DMS79 (cell line): ENCODE measurements around the gene KIAA1755.
A peak's percentile ranks its signal among the peaks of the same experiment; 100 is the strongest.

Experiments used
- DNase-seq: peaks from one replicate; lab custom pipeline; 2025; lab: John Stamatoyannopoulos, UW

Gene KIAA1755

GRCh38 chr20:38181971-38182370, 78.6 kb downstream of the KIAA1755 start:
- no peak for DNase-seq

GRCh38 chr20:38181207-38181801, 79.2 kb downstream of the KIAA1755 start:
- peak; percentile 95 for DNase-seq

- peak; percentile 35 for DNase-seq
Observed at GRCh38 chr20:38180781-38181180, 79.8 kb downstream of the KIAA1755 start.

DNA sequence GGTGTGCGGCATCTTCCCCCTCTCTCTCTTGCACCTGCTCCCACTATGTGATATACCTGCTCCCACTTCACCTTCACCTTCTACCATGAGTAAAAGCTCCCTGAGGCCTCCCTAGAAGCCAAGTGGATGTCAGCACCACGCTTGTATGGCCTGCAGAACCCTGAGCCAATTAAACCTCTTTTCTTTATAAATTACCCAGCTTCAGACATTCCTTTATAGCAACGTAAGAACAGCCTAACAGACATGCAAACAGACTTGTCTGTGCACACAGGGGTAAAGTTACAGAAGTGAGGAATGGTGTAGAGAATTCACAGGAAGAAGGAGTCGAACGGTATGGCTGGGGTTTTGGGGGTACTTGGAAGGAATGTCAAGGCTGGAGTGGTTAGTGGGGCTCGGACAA, 80.7 kb downstream of the KIAA1755 start:
- DNase-seq = no peak

DNA sequence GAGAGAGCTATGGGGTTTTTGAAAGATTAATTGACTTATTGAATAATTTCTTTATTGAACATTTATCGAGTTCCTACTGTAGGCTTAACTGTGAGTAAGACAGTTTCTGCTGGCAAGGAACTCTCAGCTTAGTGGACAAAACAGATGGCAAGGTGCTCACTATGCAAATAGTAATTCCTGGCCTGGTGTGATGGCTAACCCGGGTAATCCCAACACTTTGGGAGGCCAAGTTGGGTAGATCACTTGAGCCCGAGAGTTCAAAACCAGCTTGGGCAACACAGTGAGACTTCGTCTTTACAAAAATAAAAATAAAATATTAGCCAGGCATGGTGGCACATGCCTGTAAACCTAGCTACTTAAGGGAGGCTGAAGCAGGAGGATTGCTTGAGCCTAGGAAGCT, 82.0 kb downstream of the KIAA1755 start:
- no peak for DNase-seq

DNA sequence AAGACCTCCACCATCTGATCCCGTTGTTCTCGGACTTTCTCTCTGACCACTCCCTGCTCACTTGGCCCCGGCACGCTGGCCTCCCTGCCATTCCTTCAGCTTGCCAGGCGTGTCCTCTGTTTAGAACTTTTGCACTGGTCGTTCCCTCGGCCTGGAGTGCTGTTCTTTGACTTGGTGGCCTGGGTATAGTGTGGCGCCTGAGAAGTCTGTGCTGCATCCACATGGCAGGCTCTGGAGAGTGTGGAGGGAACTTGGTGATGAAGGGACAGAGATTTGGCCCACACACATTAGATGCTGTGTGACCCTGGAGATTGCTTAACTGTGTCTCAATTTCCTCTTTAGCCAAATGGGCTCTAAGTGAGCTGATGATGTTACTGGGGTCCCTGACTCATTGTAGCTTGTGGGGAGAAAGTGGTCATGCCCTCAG, 82.5 kb downstream of the KIAA1755 start:
- no peak for DNase-seq

- no peak for DNase-seq
Observed at GRCh38 chr20:38177201-38177600, 83.3 kb downstream of the KIAA1755 start.

DNA sequence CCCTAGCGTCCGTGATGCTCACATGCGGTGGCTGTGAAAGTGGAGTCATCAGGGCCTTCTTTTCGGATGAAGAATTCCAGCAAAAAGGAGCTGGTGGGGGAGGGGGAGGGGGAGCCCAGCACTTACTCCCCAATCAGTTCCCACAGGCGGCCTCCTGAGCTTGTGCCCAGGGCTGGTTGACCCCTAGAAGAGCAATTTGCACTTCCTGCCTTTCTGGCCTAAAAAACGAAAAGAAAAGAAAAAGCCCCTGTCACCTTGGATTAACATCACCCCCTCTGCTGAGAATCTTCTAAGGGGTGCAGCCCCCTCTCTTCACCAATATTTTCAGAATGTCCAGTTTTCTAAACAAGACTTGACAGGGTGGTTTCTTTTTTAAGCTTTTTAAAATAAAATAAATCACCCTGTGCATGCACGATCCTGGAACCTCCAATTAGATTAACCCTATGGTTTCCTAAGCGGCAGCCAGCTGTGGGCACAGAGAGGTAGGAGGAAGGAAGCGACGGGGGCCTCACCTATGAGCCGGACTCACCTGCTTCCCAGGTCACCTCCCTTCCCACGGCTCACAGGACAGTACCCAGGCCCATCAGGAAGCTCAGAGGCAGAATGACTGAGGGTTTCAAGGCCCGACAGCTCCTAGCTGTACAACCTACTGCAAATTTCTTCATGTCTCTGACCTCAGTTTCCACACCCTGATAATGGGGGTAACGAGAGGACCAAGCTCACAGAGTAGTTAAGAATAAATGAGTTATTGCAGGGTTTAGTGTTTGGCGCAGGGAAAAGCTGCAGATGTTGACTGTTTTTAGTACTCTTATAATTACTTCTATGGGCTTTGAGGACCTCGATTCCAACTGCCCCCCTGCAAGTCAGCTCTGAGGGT, 85.0 kb downstream of the KIAA1755 start:
- DNase-seq = no peak

DNA sequence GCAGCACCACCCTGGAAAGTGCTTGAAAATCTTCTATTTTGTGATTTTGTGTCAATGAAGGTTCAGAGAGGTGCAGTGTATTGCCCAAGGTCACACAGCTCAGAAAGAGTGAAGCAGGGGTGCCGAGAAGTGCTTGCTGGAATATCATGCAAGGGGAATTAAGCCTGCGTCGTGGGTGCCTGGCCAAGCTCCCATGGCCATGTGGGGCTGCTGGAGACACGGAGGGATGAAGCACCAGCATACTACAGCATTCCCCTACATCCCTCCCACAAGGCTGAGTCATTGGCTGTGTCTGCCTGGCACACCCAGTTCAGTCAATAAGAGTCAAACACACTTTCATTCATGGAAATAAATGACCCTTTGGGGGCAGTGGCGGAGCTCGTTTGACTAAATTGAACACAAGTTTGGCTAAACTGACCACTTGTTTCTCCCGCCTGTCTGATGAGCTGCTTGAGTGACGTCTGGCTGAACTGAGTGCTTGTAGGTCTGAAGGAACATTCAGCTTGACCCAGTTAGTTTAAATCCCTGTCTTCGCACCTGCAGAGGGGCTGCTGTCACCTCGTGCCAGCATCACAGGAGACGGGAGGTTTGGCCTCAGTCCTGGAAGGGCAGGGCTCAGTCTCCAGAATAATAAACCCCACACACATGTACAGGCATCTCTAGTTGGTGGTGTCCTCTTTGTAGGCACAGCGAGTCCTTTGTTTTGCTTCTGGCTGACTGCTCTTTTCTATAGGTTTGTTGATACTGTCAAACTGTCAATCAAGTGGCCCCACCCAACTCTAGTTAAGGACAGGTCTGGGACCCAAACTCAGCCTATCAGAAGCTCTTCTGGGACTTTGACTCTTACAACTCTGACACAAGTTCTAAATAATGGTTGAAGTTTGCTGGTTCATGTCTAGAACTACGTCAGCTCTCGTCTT, 87.0 kb downstream of the KIAA1755 start:
- DNase-seq = no peak

DNA sequence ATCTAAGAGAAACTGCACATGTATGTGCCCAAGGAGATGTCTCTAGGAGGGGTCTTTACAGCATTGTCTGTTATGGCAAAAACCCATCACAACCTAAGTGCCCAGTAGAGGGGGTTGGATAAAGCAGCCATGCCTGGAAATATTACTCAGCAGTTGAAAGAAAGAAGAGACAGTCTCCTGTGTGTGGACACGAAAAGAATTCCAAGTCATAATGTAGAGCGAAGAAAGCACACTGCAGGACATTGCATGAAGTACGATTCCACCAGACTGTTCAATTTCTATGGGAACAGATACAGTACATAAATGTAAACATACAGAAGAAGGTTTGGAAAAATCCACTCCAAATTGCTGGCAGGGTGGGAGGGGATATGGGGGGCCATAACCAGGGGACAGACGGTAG, 88.1 kb downstream of the KIAA1755 start:
- DNase-seq = no peak

DNA sequence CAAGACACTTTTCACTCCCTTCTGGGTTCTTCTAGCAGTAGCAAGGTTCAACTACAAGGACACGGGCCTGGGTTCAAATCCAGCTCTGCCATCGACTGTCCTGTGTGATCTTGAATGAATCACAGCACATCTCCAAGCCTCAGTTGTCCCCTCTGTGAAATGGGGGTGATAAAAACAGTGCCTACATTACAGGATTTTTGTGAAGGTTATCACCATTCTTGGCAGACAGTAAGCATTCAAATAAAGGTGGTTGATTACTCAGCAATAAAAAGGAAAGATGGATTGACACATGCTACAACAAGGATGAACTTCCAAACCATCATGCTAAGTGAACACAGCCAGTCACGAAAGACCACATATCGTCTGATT, 88.9 kb downstream of the KIAA1755 start:
- no peak for DNase-seq

GRCh38 chr20:38170826-38171674, 89.5 kb downstream of the KIAA1755 start:
- no peak for DNase-seq

- DNase-seq = no peak
Observed at GRCh38 chr20:38170219-38170825, 90.2 kb downstream of the KIAA1755 start.

GRCh38 chr20:38169636-38170193, 90.8 kb downstream of the KIAA1755 start:
- no peak for DNase-seq

DNA sequence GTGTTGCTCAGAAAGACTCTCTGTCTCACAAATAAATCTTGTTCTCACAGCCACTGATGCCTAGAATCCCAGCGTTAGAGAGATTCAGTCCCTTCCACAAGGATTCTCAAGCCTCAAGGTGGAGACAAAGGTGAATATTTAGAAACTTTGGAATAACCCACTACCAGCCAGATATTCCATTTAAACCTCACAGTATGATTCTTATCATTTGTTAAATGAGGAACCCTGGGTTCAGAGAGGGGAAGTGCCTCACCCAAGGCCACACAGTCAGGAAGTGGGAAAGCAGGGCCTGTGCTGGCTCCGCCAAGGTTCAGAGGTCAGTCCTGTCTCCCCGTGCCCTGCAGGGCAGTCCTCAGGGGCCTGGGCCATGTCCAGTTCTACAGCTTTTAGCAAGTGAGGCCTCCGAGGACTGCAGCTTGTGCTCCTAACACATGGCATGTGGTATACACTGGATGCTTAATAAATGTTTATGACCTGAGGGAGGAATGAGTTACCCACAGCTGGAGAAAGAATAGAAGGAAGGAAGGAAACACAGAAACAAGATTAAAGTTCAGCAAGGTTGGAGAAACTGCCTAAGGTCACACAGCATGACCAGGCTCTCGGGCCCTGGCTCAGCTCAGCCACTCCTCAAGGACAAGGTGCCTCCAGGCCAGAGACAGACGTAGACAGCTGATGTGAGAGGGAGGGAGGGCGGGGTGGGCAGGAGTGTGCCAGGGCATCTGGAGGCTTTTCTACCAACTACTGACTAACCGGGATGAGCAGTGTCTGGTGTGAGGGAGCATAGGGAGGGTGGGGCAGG, 91.5 kb downstream of the KIAA1755 start:
- no peak for DNase-seq

DNA sequence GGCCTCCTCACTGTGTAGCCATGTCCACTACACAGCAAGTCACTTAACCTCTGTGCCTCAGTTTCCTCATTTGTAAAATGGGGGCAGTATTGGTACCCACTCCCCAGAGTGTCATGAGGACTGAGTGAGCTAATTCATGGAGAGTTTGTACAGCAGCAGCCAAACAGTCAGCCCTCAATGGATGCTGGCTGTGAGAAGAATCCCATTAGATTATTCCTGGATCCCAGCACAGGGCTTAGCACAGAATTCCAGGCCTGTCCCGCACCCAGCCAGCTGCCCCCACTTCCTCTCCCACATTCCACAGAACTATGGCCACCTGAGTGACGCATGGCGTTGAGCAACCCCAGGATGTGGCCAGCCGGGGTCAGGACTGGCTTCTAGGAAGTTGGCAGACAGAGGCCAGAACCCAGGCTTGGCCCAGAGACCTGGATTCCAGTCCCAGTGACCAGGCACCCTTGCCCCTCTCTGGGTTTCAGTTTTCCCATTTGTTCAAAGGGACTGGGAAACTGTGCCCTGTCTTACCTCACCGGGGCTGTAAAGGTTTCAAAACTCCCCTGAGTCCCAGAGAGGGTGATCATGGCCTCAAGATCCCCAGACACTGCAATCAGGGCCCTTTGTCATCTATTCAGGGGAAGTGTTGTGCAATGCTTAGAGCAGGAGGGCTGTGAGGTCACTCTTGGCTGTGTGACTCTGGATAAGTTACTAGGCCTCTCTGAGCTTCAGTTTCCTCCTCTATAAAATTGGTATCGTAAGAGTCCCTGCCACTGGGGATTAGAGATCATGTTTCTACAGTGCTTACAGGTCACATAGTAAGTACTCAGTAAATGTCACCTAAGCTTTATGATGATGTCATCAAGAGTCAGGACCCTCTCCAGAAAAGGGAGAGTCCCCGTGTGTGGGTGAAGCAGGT, 92.4 kb downstream of the KIAA1755 start:
- DNase-seq = no peak

GRCh38 chr20:38167328-38167850, 93.1 kb downstream of the KIAA1755 start:
- DNase-seq = no peak

DNA sequence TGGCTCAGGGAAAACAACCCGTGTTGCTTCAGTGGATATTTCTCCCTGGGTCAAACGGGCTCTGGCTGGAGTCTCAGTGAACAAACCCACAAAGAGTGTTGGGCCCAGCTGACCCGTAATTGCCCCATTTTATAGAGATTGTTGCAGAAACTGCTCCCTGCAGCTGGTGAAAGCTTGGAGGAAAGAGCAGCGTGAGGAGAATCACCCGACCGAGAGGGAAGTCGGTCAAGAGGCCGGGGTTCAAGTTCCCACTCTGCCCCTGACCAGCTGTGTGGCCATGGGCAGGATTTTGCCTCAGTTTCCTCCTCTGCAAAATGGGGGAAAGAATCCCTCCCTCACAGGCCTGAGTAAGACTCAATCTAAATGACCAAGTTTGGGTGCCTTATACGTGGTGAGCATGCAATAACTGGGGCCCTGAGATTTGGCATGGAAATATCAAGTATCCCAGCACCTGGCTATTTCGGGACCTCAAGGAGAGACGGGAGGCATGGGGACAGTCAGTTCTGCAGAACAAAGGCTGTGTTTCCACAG, 93.8 kb downstream of the KIAA1755 start:
- no peak for DNase-seq
